DND-41 (cell line): Measurements from ENCODE around the gene CPNE5.

Experiments used
- ATAC-seq: fragments of 200-7000 bp; cut with Tn5 transposase; 3 replicates; pipeline ENCODE4 v1.9.1; 2021; ENCODE audit warnings: low read depth; ENCODE audit not compliant: insufficient read depth
- DNase-seq: peaks from one replicate; pipeline ENCODE4 v3.0.0-alpha.2; 2020
- H2AFZ ChIP-seq: 2 replicates; pipeline ENCODE4 v1.6.0; 2012; ENCODE audit warnings: low read depth, low read length
- H3K27ac ChIP-seq: 2 replicates; pipeline ENCODE4 v1.5.1; 2012; ENCODE audit warnings: low read length, inconsistent platforms
- H3K27me3 ChIP-seq: fragments of 200-600 bp; sonication (generic); 2 replicates; pipeline ENCODE4 v1.6.0; 2012; ENCODE audit warnings: low read length, mild to moderate bottlenecking, inconsistent platforms; ENCODE audit not compliant: insufficient read depth, poor library complexity
- H3K36me3 ChIP-seq: 2 replicates; pipeline ENCODE4 v1.5.1; 2012; ENCODE audit warnings: low read length, inconsistent platforms; ENCODE audit not compliant: insufficient read depth
- H3K4me1 ChIP-seq: 2 replicates; pipeline ENCODE4 v1.5.1; 2012; ENCODE audit warnings: mild to moderate bottlenecking, low read length; ENCODE audit not compliant: insufficient read depth
- H3K4me2 ChIP-seq: 2 replicates; pipeline ENCODE4 v1.6.0; 2012; ENCODE audit warnings: mild to moderate bottlenecking, moderate library complexity, low read length, inconsistent platforms; ENCODE audit not compliant: insufficient read depth
- H3K4me3 ChIP-seq, 2 experiments: fragments of 200-600 bp in 1 of 2; shearing (Covaris generic) in 1 of 2; 2 replicates each; pipeline ENCODE4 v1.5.1; 2012 to 2016; ENCODE audit warnings: inconsistent platforms in 2 of 2, low read length in 2 of 2, mild to moderate bottlenecking in 2 of 2, low read depth in 1 of 2, moderate library complexity in 1 of 2
- H3K79me2 ChIP-seq: 2 replicates; pipeline ENCODE4 v1.6.0; 2012; ENCODE audit warnings: low read length, inconsistent platforms; ENCODE audit not compliant: insufficient read depth
- H3K9ac ChIP-seq: 2 replicates; pipeline ENCODE4 v1.6.0; 2012; ENCODE audit warnings: low read depth, mild to moderate bottlenecking, inconsistent platforms, low read length, moderate library complexity
- H3K9me3 ChIP-seq: 2 replicates; pipeline ENCODE4 v1.5.1; 2012; ENCODE audit warnings: low read length, moderate library complexity, mild to moderate bottlenecking, inconsistent platforms; ENCODE audit not compliant: insufficient read depth, severe bottlenecking
- H4K20me1 ChIP-seq: 2 replicates; pipeline ENCODE4 v1.6.0; 2012; ENCODE audit warnings: low read length; ENCODE audit not compliant: insufficient read depth
- EZH2 ChIP-seq: IDR thresholded peaks from 3 replicates; pipeline ENCODE4 v1.6.1; 2012; ENCODE audit warnings: borderline replicate concordance, low read depth, mild to moderate bottlenecking, moderate library complexity, low read length, inconsistent platforms; ENCODE audit not compliant: severe bottlenecking
- TF ChIP-seq, protein P1 (sequence below): IDR thresholded peaks from 2 replicates; pipeline ENCODE4 v1.5.1; 2012; ENCODE audit warnings: borderline replicate concordance, low read length, moderate library complexity, mild to moderate bottlenecking; ENCODE audit not compliant: poor library complexity, severe bottlenecking; ENCODE audit errors: extremely low read depth

Gene CPNE5

DNA sequence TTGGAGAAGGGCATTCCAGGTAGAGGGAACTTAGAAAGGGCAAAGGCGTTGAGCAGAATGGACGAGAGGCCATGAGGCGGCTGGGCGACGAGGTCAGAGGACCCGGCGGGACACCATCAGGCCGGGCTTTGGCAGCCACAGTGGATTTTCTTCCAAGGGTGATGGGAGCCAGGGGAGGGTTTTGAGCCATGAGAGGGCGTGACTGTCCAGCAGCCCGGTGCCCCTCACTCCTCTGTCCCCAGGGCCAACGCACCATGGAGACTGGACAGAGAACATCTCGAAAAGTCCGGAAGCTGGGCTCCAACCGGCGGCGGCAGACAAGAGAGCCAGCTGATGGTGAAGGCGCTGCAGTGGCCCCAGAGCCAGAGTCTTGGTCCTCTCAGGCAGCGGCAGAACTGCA, 135.3 kb downstream of the CPNE5 start:
- Histone ChIP-seq H3K9ac (no peak overlapping the region), H3K9me3 (no peaks in the 10 kb centered on the region), H3K27ac (no peak overlapping the region), H3K27me3 (no peaks in the 10 kb centered on the region), H3K79me2 (no peaks in the 10 kb centered on the region), H3K36me3 (no peaks in the 10 kb centered on the region), H3K4me2 (no peak overlapping the region), H3K4me1 (no peaks in the 10 kb centered on the region), H4K20me1 (no peaks in the 10 kb centered on the region), H3K4me3 (no peak overlapping the region), H2AFZ (no peak overlapping the region)
- ATAC-seq (no peak), DNase-seq (no peak)
- TF ChIP-seq, protein P1, sequence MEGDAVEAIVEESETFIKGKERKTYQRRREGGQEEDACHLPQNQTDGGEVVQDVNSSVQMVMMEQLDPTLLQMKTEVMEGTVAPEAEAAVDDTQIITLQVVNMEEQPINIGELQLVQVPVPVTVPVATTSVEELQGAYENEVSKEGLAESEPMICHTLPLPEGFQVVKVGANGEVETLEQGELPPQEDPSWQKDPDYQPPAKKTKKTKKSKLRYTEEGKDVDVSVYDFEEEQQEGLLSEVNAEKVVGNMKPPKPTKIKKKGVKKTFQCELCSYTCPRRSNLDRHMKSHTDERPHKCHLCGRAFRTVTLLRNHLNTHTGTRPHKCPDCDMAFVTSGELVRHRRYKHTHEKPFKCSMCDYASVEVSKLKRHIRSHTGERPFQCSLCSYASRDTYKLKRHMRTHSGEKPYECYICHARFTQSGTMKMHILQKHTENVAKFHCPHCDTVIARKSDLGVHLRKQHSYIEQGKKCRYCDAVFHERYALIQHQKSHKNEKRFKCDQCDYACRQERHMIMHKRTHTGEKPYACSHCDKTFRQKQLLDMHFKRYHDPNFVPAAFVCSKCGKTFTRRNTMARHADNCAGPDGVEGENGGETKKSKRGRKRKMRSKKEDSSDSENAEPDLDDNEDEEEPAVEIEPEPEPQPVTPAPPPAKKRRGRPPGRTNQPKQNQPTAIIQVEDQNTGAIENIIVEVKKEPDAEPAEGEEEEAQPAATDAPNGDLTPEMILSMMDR = no peak
- TF ChIP-seq EZH2 = no peak

DNA sequence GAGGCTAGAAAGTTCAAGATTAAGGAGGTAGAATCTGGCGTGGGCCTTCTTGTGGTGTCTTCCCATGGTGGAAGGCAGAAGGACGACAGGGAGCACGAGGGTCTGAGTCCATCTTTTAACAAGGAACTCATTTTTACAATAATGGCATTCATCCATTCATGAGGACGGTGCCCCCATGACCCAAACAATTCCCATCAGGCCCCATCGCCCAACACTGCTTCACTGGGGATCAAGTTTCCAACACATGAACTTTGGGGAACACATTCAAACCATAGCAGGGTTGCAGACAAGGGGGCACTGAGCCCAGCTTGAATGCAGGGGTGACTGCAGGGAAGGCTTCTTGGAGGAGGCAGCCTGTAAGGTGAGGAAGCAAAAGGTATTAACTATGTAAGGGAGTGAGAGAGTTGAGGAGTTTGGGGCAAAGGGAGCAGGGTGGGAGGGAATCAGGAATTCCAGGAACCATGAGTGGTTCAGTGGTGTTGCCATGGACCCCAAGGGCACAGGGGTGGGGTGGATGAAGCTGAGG, 136.1 kb downstream of the CPNE5 start:
- Histone ChIP-seq H3K79me2 (no peaks in the 10 kb centered on the region), H3K27me3 (no peaks in the 10 kb centered on the region), H2AFZ (no peak overlapping the region), H3K4me3 (no peak overlapping the region), H3K27ac (no peak overlapping the region), H3K4me1 (no peaks in the 10 kb centered on the region), H3K4me2 (no peak overlapping the region), H4K20me1 (no peaks in the 10 kb centered on the region), H3K36me3 (no peaks in the 10 kb centered on the region), H3K9me3 (no peaks in the 10 kb centered on the region), H3K9ac (no peak overlapping the region)
- no peak for TF ChIP-seq EZH2
- TF ChIP-seq, protein P1 = no peak
- no peak for ATAC-seq
- no peak for DNase-seq

GRCh38 chr6:36702656-36703055, 136.6 kb downstream of the CPNE5 start:
- H3K27me3 ChIP-seq = no peaks in the 10 kb centered on the region
- ATAC-seq (no peak), DNase-seq (no peak)
- no peaks in the 10 kb centered on the region for H3K36me3 ChIP-seq
- no peaks in the 10 kb centered on the region for H3K4me1 ChIP-seq
- TF ChIP-seq EZH2 = no peak
- TF ChIP-seq, protein P1 = no peak
- H3K79me2 ChIP-seq = no peaks in the 10 kb centered on the region
- no peak overlapping the region for H3K9ac ChIP-seq
- no peaks in the 10 kb centered on the region for H3K9me3 ChIP-seq
- no peak overlapping the region for H3K4me2 ChIP-seq
- H3K4me3 ChIP-seq = no peak overlapping the region
- H2AFZ ChIP-seq = no peak overlapping the region
- no peak overlapping the region for H3K27ac ChIP-seq
- no peaks in the 10 kb centered on the region for H4K20me1 ChIP-seq
